HG02870 (cell line): Measurements from ENCODE around the gene OR4E1.
"Not testable (repeated sequence)": the region's sequence is repeated elsewhere in the genome, so short reads cannot be mapped to it uniquely, and the experiment has no call there.

Source experiments
- ATAC-seq: cut with Tn5 transposase; IDR thresholded peaks from one replicate; pipeline ENCODE4 v1.9.1; 2021; ENCODE audit warnings: mild to moderate bottlenecking, moderate library complexity; ENCODE audit not compliant: unreplicated experiment

The OR4E1 gene

GRCh38 chr14:21654215-21654614 is 19.4 kb downstream of the OR4E1 start:
- ATAC-seq: no peak

GRCh38 chr14:21653331-21653885 is 20.2 kb downstream of the OR4E1 start, which contains the start of gene OR4E2:
TSS of gene OR4E2 (plus strand) at chr14:21653835. CDS start at chr14:21665083, 11,248 bp downstream.
- ATAC-seq: no peak

GRCh38 chr14:21652209-21652808 is 21.3 kb downstream of the OR4E1 start:
- no peak for ATAC-seq

- no peak for ATAC-seq
These were observed 26.2 kb downstream of the OR4E1 start for GRCh38 chr14:21647380-21647779.

GRCh38 chr14:21643407-21643806 is 30.2 kb downstream of the OR4E1 start:
- no peak for ATAC-seq

- no peak for ATAC-seq
These were observed 30.9 kb downstream of the OR4E1 start for GRCh38 chr14:21642683-21643082.

- no peak for ATAC-seq
These were observed 38.8 kb downstream of the OR4E1 start, which contains the start of gene OR10G2 for GRCh38 chr14:21634840-21635239. TSS of gene OR10G2 (minus strand) at chr14:21634940. CDS start at chr14:21634842, 98 bp downstream.

- ATAC-seq: no peak
These were observed 42.5 kb downstream of the OR4E1 start for GRCh38 chr14:21631084-21631483.

- ATAC-seq: not testable (repeated sequence)
These were observed 43.1 kb downstream of the OR4E1 start for GRCh38 chr14:21630503-21630902.

GRCh38 chr14:21626491-21627230 is 47.0 kb downstream of the OR4E1 start:
- no peak for ATAC-seq
